CD14-positive monocyte (primary cell): ENCODE data around the gene MEGF6. TPM values are rescaled to one million over a fixed set of nuclear protein-coding genes. Genes with fewer than 3 reads are reported as not detected.

Source experiments
- DNase-seq, 3 donors: peaks; one replicate each; pipeline ENCODE4 v3.0.0-alpha.2; 2011 to 2022
- H2AFZ ChIP-seq: 2 replicates; pipeline ENCODE4 v1.6.0; 2012; ENCODE audit warnings: mild to moderate bottlenecking, low read depth, low read length, inconsistent platforms; ENCODE audit not compliant: insufficient read depth, poor library complexity, severe bottlenecking
- H3K27ac ChIP-seq, 2 donors: 1 replicate in 1 of 2; 2 replicates in 1 of 2; pipeline ENCODE4 v1.5.1; 2012 to 2013; ENCODE audit warnings: low read length in 2 of 2, control low read depth in 1 of 2, inconsistent platforms in 1 of 2, low read depth in 1 of 2, mild to moderate bottlenecking in 1 of 2
- H3K27me3 ChIP-seq, 2 donors: one replicate each; pipeline versions ENCODE4 v1.6.0 to v1.6.1; 2011 to 2013; ENCODE audit warnings: low read length in 2 of 2; ENCODE audit not compliant: control insufficient read depth in 2 of 2, insufficient read depth in 2 of 2
- H3K36me3 ChIP-seq, 2 donors: replicated peaks in 1 of 2; 1 replicate in 1 of 2; 2 replicates in 1 of 2; pipeline versions ENCODE4 v1.5.1 to v1.6.1; 2012 to 2013; ENCODE audit warnings: low read length in 2 of 2, control low read depth in 1 of 2, inconsistent platforms in 1 of 2, mild to moderate bottlenecking in 1 of 2; ENCODE audit not compliant: insufficient read depth in 2 of 2, control insufficient read depth in 1 of 2
- H3K4me1 ChIP-seq, 2 donors: 1 replicate in 1 of 2; 2 replicates in 1 of 2; pipeline versions ENCODE4 v1.5.1 to v1.6.1; 2012 to 2013; ENCODE audit warnings: low read length in 2 of 2, control low read depth in 1 of 2, inconsistent platforms in 1 of 2, mild to moderate bottlenecking in 1 of 2, moderate library complexity in 1 of 2; ENCODE audit not compliant: insufficient read depth in 2 of 2, control insufficient read depth in 1 of 2
- H3K4me2 ChIP-seq: replicated peaks from 2 replicates; pipeline ENCODE3; 2012; ENCODE audit warnings: low read length, moderate library complexity, mild to moderate bottlenecking; ENCODE audit not compliant: poor library complexity, severe bottlenecking; ENCODE audit errors: extremely low read depth
- H3K4me3 ChIP-seq, 3 experiments: fragments of 200-600 bp in 1 of 3; sonication (generic) in 1 of 3; replicated peaks in 1 of 3; 1 replicate in 2 of 3; 2 replicates in 1 of 3; pipeline ENCODE4 v1.5.1; 2011 to 2013; ENCODE audit warnings: low read length in 3 of 3, mild to moderate bottlenecking in 3 of 3, control low read depth in 2 of 3, low read depth in 2 of 3, inconsistent platforms in 1 of 3, moderate library complexity in 1 of 3
- H3K79me2 ChIP-seq: 2 replicates; pipeline ENCODE4 v1.6.0; 2012; ENCODE audit warnings: mild to moderate bottlenecking, control low read depth, inconsistent platforms, low read length, moderate library complexity; ENCODE audit not compliant: insufficient read depth
- H3K9ac ChIP-seq: 2 replicates; pipeline ENCODE4 v1.6.0; 2017; ENCODE audit warnings: low read length, mild to moderate bottlenecking; ENCODE audit not compliant: insufficient read depth, poor library complexity, severe bottlenecking
- H3K9me3 ChIP-seq, 2 donors: replicated peaks in 1 of 2; 1 replicate in 1 of 2; 2 replicates in 1 of 2; pipeline versions ENCODE4 v1.5.1 to v1.6.1; 2012 to 2013; ENCODE audit warnings: low read length in 2 of 2, control low read depth in 1 of 2; ENCODE audit not compliant: control insufficient read depth in 1 of 2, insufficient read depth in 1 of 2
- H4K20me1 ChIP-seq: 2 replicates; pipeline ENCODE4 v1.6.0; 2012; ENCODE audit warnings: mild to moderate bottlenecking, low read length, control low read depth, moderate library complexity; ENCODE audit not compliant: insufficient read depth
- H3K27ac Mint-ChIP-seq, 7 donors: one replicate each; pipeline ENCODE4 v1.8.0; 2020; ENCODE audit warnings: mild to moderate bottlenecking in 7 of 7, mixed read lengths in 7 of 7, moderate library complexity in 6 of 7, inconsistent platforms in 2 of 7
- H3K27me3 Mint-ChIP-seq, 3 donors: one replicate each; pipeline ENCODE4 v1.8.0; 2021 to 2022; ENCODE audit warnings: low read depth in 3 of 3, mild to moderate bottlenecking in 3 of 3, mixed read lengths in 3 of 3, moderate library complexity in 3 of 3, inconsistent platforms in 1 of 3
- H3K36me3 Mint-ChIP-seq, 2 donors: one replicate each; pipeline ENCODE4 v1.8.0; 2020; ENCODE audit warnings: mixed read lengths in 2 of 2, inconsistent platforms in 1 of 2, mild to moderate bottlenecking in 1 of 2
- H3K4me1 Mint-ChIP-seq: one replicate; pipeline ENCODE4 v1.8.0; 2020; ENCODE audit warnings: mild to moderate bottlenecking, mixed read lengths
- H3K4me3 Mint-ChIP-seq, 2 donors: one replicate each; pipeline ENCODE4 v1.8.0; 2020; ENCODE audit warnings: mild to moderate bottlenecking in 2 of 2, mixed read lengths in 2 of 2, moderate library complexity in 1 of 2
- H3K9me3 Mint-ChIP-seq, 7 donors: one replicate each; pipeline ENCODE4 v1.8.0; 2020 to 2022; ENCODE audit warnings: mixed read lengths in 7 of 7, mild to moderate bottlenecking in 6 of 7, moderate library complexity in 6 of 7, inconsistent platforms in 2 of 7
- WGBS: methylation state at CpG from one replicate; pipeline ENCODE4 v1.1.5; 2013; ENCODE audit warnings: missing lambda C conversion rate; ENCODE audit not compliant: insufficient coverage; 5-methylcytosine and 5-hydroxymethylcytosine counted together
- intact Hi-C, 2 donors: fragments of 100-400 bp; cut with micrococcal nuclease; formaldehyde crosslinking; loops; one replicate each; pipeline versions ENCODE4 v1.15.0 to v1.15.1; 2023
- polyA plus RNA-seq, 3 donors: library from polyadenylated mRNA; depleted of rRNA in 1 of 3; unstranded in 2 of 3; stranded (reverse) in 1 of 3; fragments of 300-500 nt in 2 of 3; fragments of >200 nt in 1 of 3; fragmentation: Illumina TruSeq in 2 of 3; gene quantifications; 1 replicate in 2 of 3; 2 replicates in 1 of 3; pipeline ENCODE4 v1.2.3, GENCODE V29; 2012 to 2021
- TF ChIP-seq, protein P1 (sequence below): fragments of 200-600 bp; IDR thresholded peaks from one replicate; pipeline ENCODE4 v1.8.0; 2022; ENCODE audit warnings: antibody characterized with exemption, mild to moderate bottlenecking

The MEGF6 gene
- polyA plus RNA-seq, 3 donors, result 0.39 to 3.8 (median 1.2) TPM

DNA sequence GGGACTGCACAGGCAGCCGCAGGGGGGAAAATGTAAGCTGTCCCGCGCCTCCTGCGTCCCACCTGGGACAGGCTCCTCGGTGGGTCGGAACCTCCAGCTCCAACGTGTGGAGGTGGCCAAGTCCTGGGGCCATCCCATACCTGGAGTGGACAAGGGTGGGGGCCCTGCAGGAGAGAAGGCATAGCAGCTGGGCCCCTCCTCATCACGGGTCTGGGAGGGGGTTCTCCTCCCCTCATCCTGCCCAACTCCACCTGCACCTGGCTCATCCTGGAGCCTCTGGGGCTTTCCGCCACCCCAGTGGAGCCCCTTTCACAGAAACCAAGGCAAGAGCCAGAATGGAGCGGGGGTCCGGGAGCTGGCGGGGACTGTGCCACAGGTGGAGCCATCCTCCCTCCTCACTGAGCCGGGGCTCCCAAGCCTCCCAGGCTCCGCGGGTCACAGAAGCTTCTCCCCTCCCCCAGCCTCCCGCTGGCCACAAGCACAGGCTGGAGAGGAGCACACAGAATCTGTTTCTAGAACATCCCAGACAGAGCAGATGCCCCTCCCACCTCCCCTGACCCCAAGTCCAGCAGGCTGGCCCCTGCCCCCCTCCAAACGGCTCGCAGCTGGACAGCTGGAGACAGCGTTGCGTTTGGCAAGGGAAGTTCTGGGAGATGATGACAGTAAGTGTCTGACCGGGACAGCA is 65.8 kb downstream of the MEGF6 start:
- Histone ChIP-seq H3K4me3 (no peak overlapping the region), H3K4me1 (no peaks in the 10 kb centered on the region), H3K27ac (no peak overlapping the region), H3K79me2 (no peaks in the 10 kb centered on the region), H2AFZ (no peak overlapping the region), H4K20me1 (no peaks in the 10 kb centered on the region), H3K9ac (peak overlapping the region; percentile 4), H3K4me2 (no peak overlapping the region), H3K27me3 (no peaks in the 10 kb centered on the region), H3K9me3 (no peaks in the 10 kb centered on the region), H3K36me3 (no peaks in the 10 kb centered on the region)
- Mint-ChIP-seq H3K9me3 (no peaks in the 10 kb centered on the region), H3K36me3 (no peaks in the 10 kb centered on the region), H3K27ac (peak overlapping the region in 1 of 7 donors; percentile 13), H3K4me3 (no peak overlapping the region), H3K27me3 (peaks cover 0 to 3% (median 0%) of the 10 kb centered on the region in 3 donors), H3K4me1 (peaks cover 1% of the 10 kb centered on the region)
- intact Hi-C loops, result no loop called here
- DNase-seq, result no peak
- TF ChIP-seq, protein P1, sequence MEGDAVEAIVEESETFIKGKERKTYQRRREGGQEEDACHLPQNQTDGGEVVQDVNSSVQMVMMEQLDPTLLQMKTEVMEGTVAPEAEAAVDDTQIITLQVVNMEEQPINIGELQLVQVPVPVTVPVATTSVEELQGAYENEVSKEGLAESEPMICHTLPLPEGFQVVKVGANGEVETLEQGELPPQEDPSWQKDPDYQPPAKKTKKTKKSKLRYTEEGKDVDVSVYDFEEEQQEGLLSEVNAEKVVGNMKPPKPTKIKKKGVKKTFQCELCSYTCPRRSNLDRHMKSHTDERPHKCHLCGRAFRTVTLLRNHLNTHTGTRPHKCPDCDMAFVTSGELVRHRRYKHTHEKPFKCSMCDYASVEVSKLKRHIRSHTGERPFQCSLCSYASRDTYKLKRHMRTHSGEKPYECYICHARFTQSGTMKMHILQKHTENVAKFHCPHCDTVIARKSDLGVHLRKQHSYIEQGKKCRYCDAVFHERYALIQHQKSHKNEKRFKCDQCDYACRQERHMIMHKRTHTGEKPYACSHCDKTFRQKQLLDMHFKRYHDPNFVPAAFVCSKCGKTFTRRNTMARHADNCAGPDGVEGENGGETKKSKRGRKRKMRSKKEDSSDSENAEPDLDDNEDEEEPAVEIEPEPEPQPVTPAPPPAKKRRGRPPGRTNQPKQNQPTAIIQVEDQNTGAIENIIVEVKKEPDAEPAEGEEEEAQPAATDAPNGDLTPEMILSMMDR, result no peak
- 98% methylated on average over 13 of the region's 21 CpGs for WGBS

DNA sequence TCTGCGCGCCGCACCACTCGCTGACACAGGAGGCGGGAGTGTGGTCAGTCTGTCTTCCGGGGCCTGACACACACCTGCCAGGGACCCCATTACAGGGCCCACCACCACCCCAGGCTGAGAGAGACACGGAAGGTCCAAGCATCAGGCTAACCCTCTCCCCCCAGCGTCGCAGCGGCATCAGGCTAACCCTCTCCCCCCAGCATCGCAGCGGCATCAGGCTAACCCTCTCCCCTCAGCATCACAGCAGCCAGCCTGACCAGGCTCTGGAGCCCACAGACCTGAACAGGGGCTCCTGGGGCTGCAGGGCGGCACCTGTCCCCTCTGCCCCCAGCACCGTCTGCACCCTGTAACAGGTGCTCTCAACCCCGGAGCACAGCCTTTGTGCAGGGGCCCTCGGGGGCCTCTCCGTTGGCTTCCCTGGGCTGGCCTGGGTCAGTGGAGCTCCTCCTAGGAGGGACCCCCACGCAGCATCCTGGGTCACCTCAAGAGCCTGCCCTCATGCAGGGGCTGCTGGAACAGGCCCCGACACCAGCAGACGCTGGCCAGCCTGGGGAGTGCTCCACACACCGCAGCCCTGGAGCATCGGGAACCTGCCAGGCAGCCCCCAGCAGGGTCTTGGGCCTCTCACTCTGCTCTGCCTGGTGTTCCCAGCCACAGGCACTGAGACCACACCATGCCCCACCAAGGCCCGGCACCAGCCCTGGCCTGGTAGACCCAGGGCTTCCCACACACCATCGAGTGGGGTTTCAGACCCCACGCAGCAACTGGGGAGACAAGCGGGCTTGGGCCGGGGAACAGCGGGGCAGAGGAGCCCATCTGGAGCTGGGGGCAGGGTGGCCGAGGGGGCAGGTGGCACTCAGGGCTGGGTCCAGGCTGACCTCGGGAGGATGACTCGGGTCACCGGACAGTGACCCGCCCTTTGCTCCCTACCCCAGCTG is 67.0 kb downstream of the MEGF6 start:
- Mint-ChIP-seq H3K27ac (no peak overlapping the region), H3K36me3 (no peaks in the 10 kb centered on the region), H3K9me3 (no peaks in the 10 kb centered on the region), H3K4me1 (peaks cover 1% of the 10 kb centered on the region), H3K27me3 (peaks cover 0 to 5% (median 3%) of the 10 kb centered on the region in 3 donors), H3K4me3 (no peak overlapping the region)
- no peaks in the 10 kb centered on the region for H3K27me3 ChIP-seq
- no peak overlapping the region for H3K27ac ChIP-seq
- no peaks in the 10 kb centered on the region for H3K36me3 ChIP-seq
- no peaks in the 10 kb centered on the region for H4K20me1 ChIP-seq
- no peak overlapping the region for H3K9ac ChIP-seq
- no peak for DNase-seq
- no peaks in the 10 kb centered on the region for H3K9me3 ChIP-seq
- WGBS, result 93% methylated on average over 27 of the region's 33 CpGs
- TF ChIP-seq, protein P1, result no peak
- H3K4me3 ChIP-seq, result no peak overlapping the region
- H3K4me2 ChIP-seq, result no peak overlapping the region
- no peaks in the 10 kb centered on the region for H3K79me2 ChIP-seq
- H3K4me1 ChIP-seq, result no peaks in the 10 kb centered on the region
- intact Hi-C loops, result no loop called here
- no peak overlapping the region for H2AFZ ChIP-seq
